Prostate gland (tissue), 2 donors: ENCODE measurements around the gene IQCE.

Experiments
- CTCF ChIP-seq, 4 experiments: fragments of 200-600 bp in 2 of 4; fragments of 450-650 bp in 2 of 4; sonication (generic) in 2 of 4; IDR thresholded peaks; 1 replicate in 3 of 4; 2 replicates in 1 of 4; pipeline ENCODE4 v1.5.1; 2016 to 2019; ENCODE audit warnings: antibody characterized with exemption in 4 of 4, mild to moderate bottlenecking in 2 of 4, moderate library complexity in 2 of 4
- POLR2AphosphoS5 ChIP-seq: sonication (generic); formaldehyde crosslinking; IDR thresholded peaks from one replicate; pipeline ENCODE4 v1.6.1; 2017; ENCODE audit warnings: antibody characterized with exemption

GRCh38 chr7:2542916-2543871 is 15.6 kb upstream of the IQCE start:
- TF ChIP-seq CTCF (IDR thresholded peaks at IDR 0.05) (no peak), POLR2AphosphoS5 (no peak)
